Endodermal cell (in vitro differentiated cells): ENCODE measurements around the gene CSNK2A2. TPM values are rescaled to one million over a fixed set of nuclear protein-coding genes. Genes with fewer than 3 reads are reported as not detected.

ENCODE experiments used
- DNase-seq: peaks from one replicate; pipeline ENCODE4 v3.0.0-alpha.2; 2017
- H3K27ac ChIP-seq: 2 replicates; pipeline ENCODE4 v1.5.1; 2013; ENCODE audit warnings: mild to moderate bottlenecking, low read depth, low read length, moderate library complexity
- H3K27me3 ChIP-seq: 2 replicates; pipeline ENCODE4 v1.6.1; 2013; ENCODE audit warnings: mild to moderate bottlenecking, low read length, moderate library complexity; ENCODE audit not compliant: insufficient read depth, control insufficient read depth, poor library complexity, severe bottlenecking
- H3K36me3 ChIP-seq: 2 replicates; pipeline ENCODE4 v1.7.0; 2013; ENCODE audit warnings: mild to moderate bottlenecking, low read length, moderate library complexity; ENCODE audit not compliant: control insufficient read depth, insufficient read depth
- H3K4me1 ChIP-seq: one replicate; pipeline ENCODE4 v1.7.0; 2013; ENCODE audit warnings: low read length; ENCODE audit not compliant: control insufficient read depth, insufficient read depth
- H3K4me3 ChIP-seq: 2 replicates; pipeline ENCODE4 v1.5.1; 2013; ENCODE audit warnings: mild to moderate bottlenecking, low read length, moderate library complexity
- H3K9ac ChIP-seq: 2 replicates; pipeline ENCODE4 v1.6.1; 2013; ENCODE audit warnings: mild to moderate bottlenecking, low read length, moderate library complexity; ENCODE audit not compliant: poor library complexity, severe bottlenecking; ENCODE audit errors: extremely low read depth
- H3K9me3 ChIP-seq: 2 replicates; pipeline ENCODE4 v1.6.1; 2013; ENCODE audit warnings: mild to moderate bottlenecking, low read length, moderate library complexity; ENCODE audit not compliant: control insufficient read depth
- H3K27ac Mint-ChIP-seq: 2 replicates; pipeline ENCODE4 v1.8.0; 2020; ENCODE audit warnings: mixed read lengths
- H3K27me3 Mint-ChIP-seq: 2 replicates; pipeline ENCODE4 v1.8.0; 2021; ENCODE audit warnings: mild to moderate bottlenecking, mixed read lengths; ENCODE audit not compliant: insufficient read depth
- H3K36me3 Mint-ChIP-seq: 2 replicates; pipeline ENCODE4 v1.8.0; 2020; ENCODE audit warnings: low read depth, mixed read lengths
- H3K4me1 Mint-ChIP-seq: 2 replicates; pipeline ENCODE4 v1.8.0; 2020; ENCODE audit warnings: mixed read lengths
- H3K4me3 Mint-ChIP-seq: 2 replicates; pipeline ENCODE4 v1.8.0; 2020; ENCODE audit warnings: mild to moderate bottlenecking, moderate library complexity, mixed read lengths
- H3K9me3 Mint-ChIP-seq: 2 replicates; pipeline ENCODE4 v1.8.0; 2020; ENCODE audit warnings: mild to moderate bottlenecking, mixed read lengths
- CTCF ChIP-seq: fragments of 200-600 bp; sonication (generic); conservative IDR thresholded peaks from 2 replicates; pipeline ENCODE4 v1.5.0; 2021; ENCODE audit warnings: antibody characterized with exemption, mild to moderate bottlenecking
- WGBS, 2 experiments: methylation state at CpG; one replicate each; pipeline versions ENCODE4 v1.1.5 to v1.1.7; 2013; ENCODE audit warnings: missing lambda C conversion rate in 2 of 2, mixed read lengths in 1 of 2; ENCODE audit not compliant: insufficient coverage in 1 of 2, insufficient read length in 1 of 2; 5-methylcytosine and 5-hydroxymethylcytosine counted together
- total RNA-seq, 2 donors: library from RNA; stranded (reverse); fragmentation: NEBNext Ultra II Directional in 1 of 2; extraction: Animal tissue kit (Norgen Biotek cat#: 25700) in 1 of 2; gene quantifications; 2 replicates in 1 of 2; 3 replicates in 1 of 2; pipeline ENCODE4 v1.2.1, GENCODE V29; 2021

Gene CSNK2A2
- total RNA-seq, 2 donors from 2014 or later = 114 to 121 TPM

DNA sequence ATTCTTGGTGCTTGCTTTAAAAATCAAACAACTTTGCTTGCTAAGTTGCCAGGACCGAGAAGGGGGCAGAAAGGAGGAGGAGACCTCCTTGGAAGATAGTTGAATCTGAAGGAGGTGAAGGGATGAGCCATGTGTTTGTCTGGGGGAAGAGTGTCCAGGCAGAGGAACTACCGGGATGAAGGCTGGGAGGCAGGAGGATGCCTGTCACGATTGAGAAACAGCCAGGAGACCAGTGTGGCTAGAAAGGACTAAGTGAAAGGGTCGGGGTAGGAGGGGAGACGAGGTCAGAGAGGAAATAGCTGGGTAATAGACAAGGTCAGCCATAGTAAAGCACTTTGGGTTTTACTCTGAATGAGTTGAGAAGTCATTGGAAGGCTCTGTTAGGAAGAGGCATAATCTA is 38.9 kb upstream of the CSNK2A2 start:
- TF ChIP-seq CTCF = no peak
- peak overlapping the region; percentile 69 for H3K4me3 Mint-ChIP-seq

GRCh38 chr16:58236231-58236690 is 38.4 kb upstream of the CSNK2A2 start:
- H3K36me3 ChIP-seq = no peaks in the 10 kb centered on the region
- H3K27ac Mint-ChIP-seq = peak overlapping the region; percentile 75
- peaks cover 22% of the 10 kb centered on the region for H3K27me3 Mint-ChIP-seq
- H3K4me3 Mint-ChIP-seq = peak overlapping the region; percentile 69
- DNase-seq = peak; percentile 95
- H3K4me1 Mint-ChIP-seq = peaks cover 7% of the 10 kb centered on the region
- TF ChIP-seq CTCF = no peak
- no peaks in the 10 kb centered on the region for H3K27me3 ChIP-seq
- H3K4me1 ChIP-seq = no peaks in the 10 kb centered on the region
- WGBS, 2 experiments = 0 to 2% methylated on average over 5 to 13 of the region's 13 CpGs
- H3K9me3 ChIP-seq = no peaks in the 10 kb centered on the region
- no peaks in the 10 kb centered on the region for H3K36me3 Mint-ChIP-seq
- no peaks in the 10 kb centered on the region for H3K9me3 Mint-ChIP-seq
- no peak overlapping the region for H3K27ac ChIP-seq
- H3K9ac ChIP-seq = no peak overlapping the region
- peak overlapping the region; percentile 74 for H3K4me3 ChIP-seq

More for the DNA sequence above, 38.9 kb upstream of the CSNK2A2 start:
- Histone ChIP-seq H3K36me3 (no peaks in the 10 kb centered on the region), H3K27ac (no peak overlapping the region), H3K4me3 (peak overlapping the region; percentile 74), H3K27me3 (no peaks in the 10 kb centered on the region), H3K4me1 (no peaks in the 10 kb centered on the region), H3K9me3 (no peaks in the 10 kb centered on the region), H3K9ac (no peak overlapping the region)
- peaks cover 23% of the 10 kb centered on the region for H3K27me3 Mint-ChIP-seq
- peak overlapping the region; percentile 73 for H3K27ac Mint-ChIP-seq
- H3K4me1 Mint-ChIP-seq = peaks cover 7% of the 10 kb centered on the region
- no peaks in the 10 kb centered on the region for H3K9me3 Mint-ChIP-seq
- H3K36me3 Mint-ChIP-seq = no peaks in the 10 kb centered on the region
- DNase-seq = peak; percentile 72
- WGBS, 2 experiments = 12% methylated on average over 5 of the region's 5 CpGs

DNA sequence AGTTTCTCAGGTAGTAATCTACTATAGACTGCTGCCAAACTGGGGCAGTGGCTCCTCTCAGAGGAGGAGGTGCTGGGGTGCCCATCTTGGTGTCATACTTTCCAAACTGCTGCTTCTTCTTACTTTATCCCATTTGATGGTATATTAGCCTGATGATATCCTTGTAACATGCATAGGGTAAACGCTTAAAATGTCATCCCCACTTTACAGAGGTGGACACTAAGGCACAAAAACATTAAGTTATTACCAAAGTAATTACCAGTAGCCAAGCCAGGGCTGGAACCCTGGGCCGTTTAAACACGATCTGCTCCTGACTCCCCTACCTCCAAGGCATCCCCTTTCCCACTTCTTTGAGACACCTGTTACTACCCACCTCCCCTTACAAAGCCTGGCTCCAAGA is 37.8 kb upstream of the CSNK2A2 start:
- WGBS, 2 experiments = 76 to 80% methylated on average over 3 of the region's 3 CpGs
- Mint-ChIP-seq H3K27me3 (peaks cover 22% of the 10 kb centered on the region), H3K4me3 (peak overlapping the region; percentile 69), H3K9me3 (no peaks in the 10 kb centered on the region), H3K27ac (no peak overlapping the region), H3K4me1 (peaks cover 7% of the 10 kb centered on the region), H3K36me3 (no peaks in the 10 kb centered on the region)
- no peaks in the 10 kb centered on the region for H3K36me3 ChIP-seq
- no peak for TF ChIP-seq CTCF
- H3K4me3 ChIP-seq = peak overlapping the region; percentile 74
- H3K9me3 ChIP-seq = no peaks in the 10 kb centered on the region
- DNase-seq = no peak
- no peaks in the 10 kb centered on the region for H3K27me3 ChIP-seq
- no peak overlapping the region for H3K27ac ChIP-seq
- H3K9ac ChIP-seq = no peak overlapping the region
- H3K4me1 ChIP-seq = no peaks in the 10 kb centered on the region
